HG03064 (cell line): ENCODE results near the gene S100A13.
"Not testable (repeated sequence)": the region's sequence is repeated elsewhere in the genome, so short reads cannot be mapped to it uniquely, and the experiment has no call there.

Experiments
- ATAC-seq: cut with Tn5 transposase; IDR thresholded peaks from one replicate; pipeline ENCODE4 v1.9.1; 2021; ENCODE audit warnings: low read depth; ENCODE audit not compliant: unreplicated experiment

S100A13 gene

GRCh38 chr1:153575497-153575896 is 51.8 kb downstream of the S100A13 start:
- not testable (repeated sequence) for ATAC-seq

- ATAC-seq = not testable (repeated sequence)
Observed at GRCh38 chr1:153575081-153575491, 52.2 kb downstream of the S100A13 start.

GRCh38 chr1:153573351-153573750 is 54.0 kb downstream of the S100A13 start:
- no peak for ATAC-seq

GRCh38 chr1:153572569-153573015 is 54.7 kb downstream of the S100A13 start:
- no peak for ATAC-seq

- ATAC-seq = no peak
Observed at GRCh38 chr1:153571706-153572105, 55.6 kb downstream of the S100A13 start.

- ATAC-seq = no peak
Observed at GRCh38 chr1:153570874-153571273, 56.4 kb downstream of the S100A13 start.

GRCh38 chr1:153569465-153569864 is 57.8 kb downstream of the S100A13 start:
- ATAC-seq = no peak
